ENCODE measurements around the gene CEP76. TPM values are rescaled to one million over a fixed set of nuclear protein-coding genes. Genes with fewer than 3 reads are reported as not detected.

Gene CEP76
- total and polyA plus RNA-seq, 2 experiments from 2014 or later = 11.2 to 25.9 TPM

- ATAC-seq (no peak), DNase-seq (ENCODE audit: low spot score) (no peak)
- peaks cover 23% of the 10 kb centered on the region for H3K4me1 Mint-ChIP-seq
- Histone ChIP-seq H3K4me3 (peak overlapping the region; percentile 81), H3K79me2 (replicated peaks; ENCODE audit: insufficient read depth) (peaks cover 60% of the 10 kb centered on the region), H3K36me3 (ENCODE audit: insufficient read depth) (peaks cover 17% of the 10 kb centered on the region; the same call in 1 of the 2 replicates), H2AFZ (no peak overlapping the region), H3K27ac (ENCODE audit: low read depth) (no peak overlapping the region), H3F3A (replicated peaks; ENCODE audit: low read depth) (peaks cover 11% of the 10 kb centered on the region; the same call in 1 of the 2 replicates), H3K27me3 (ENCODE audit: insufficient read depth) (no peaks in the 10 kb centered on the region), H3K4me2 (peak overlapping the region; percentile 93), H3K4me1 (ENCODE audit: insufficient read depth) (peaks cover 13% of the 10 kb centered on the region; the same call in 1 of the 2 replicates), H4K20me1 (replicated peaks; ENCODE audit: insufficient read depth) (peaks cover 13% of the 10 kb centered on the region; the same call in 1 of the 2 replicates), H3K9me2 (ENCODE audit: insufficient read depth) (no peaks in the 10 kb centered on the region)
- H3K4me3 Mint-ChIP-seq = peak overlapping the region; percentile 95
- peaks cover 6% of the 10 kb centered on the region; the same call in 1 of the 3 replicates for H3K9me3 Mint-ChIP-seq
- H3K36me3 Mint-ChIP-seq (ENCODE audit: low read depth) = peaks cover 28% of the 10 kb centered on the region
- peaks cover 8% of the 10 kb centered on the region for H3K27me3 Mint-ChIP-seq (ENCODE audit: insufficient read depth, low read depth, poor library complexity)
- H3K27ac Mint-ChIP-seq = no peak overlapping the region
- no peak for TF ChIP-seq ETS1 (IDR thresholded peaks at IDR 0.05)
Measured at GRCh38 chr18:12701161-12701560, 1.4 kb downstream of the CEP76 start.

- peaks cover 13% of the 10 kb centered on the region; the same call in 1 of the 2 replicates for H3K4me1 ChIP-seq (ENCODE audit: insufficient read depth)
- Mint-ChIP-seq H3K36me3 (ENCODE audit: low read depth) (peaks cover 30% of the 10 kb centered on the region), H3K9me3 (peaks cover 6% of the 10 kb centered on the region; the same call in 1 of the 3 replicates), H3K4me3 (no peak overlapping the region), H3K27me3 (ENCODE audit: insufficient read depth, low read depth, poor library complexity) (peaks cover 8% of the 10 kb centered on the region), H3K27ac (no peak overlapping the region), H3K4me1 (peaks cover 22% of the 10 kb centered on the region)
- no peak for ATAC-seq
- peaks cover 46% of the 10 kb centered on the region for H3K79me2 ChIP-seq (replicated peaks; ENCODE audit: insufficient read depth)
- H3K4me3 ChIP-seq = no peak overlapping the region
- H3F3A ChIP-seq (replicated peaks; ENCODE audit: low read depth) = peaks cover 11% of the 10 kb centered on the region; the same call in 1 of the 2 replicates
- peaks cover 17% of the 10 kb centered on the region; the same call in 1 of the 2 replicates for H3K36me3 ChIP-seq (ENCODE audit: insufficient read depth)
- DNase-seq (ENCODE audit: low spot score) = no peak
- H2AFZ ChIP-seq = no peak overlapping the region
- no peaks in the 10 kb centered on the region for H3K27me3 ChIP-seq (ENCODE audit: insufficient read depth)
- no peaks in the 10 kb centered on the region for H3K9me2 ChIP-seq (ENCODE audit: insufficient read depth)
- peaks cover 7% of the 10 kb centered on the region; the same call in 1 of the 2 replicates for H4K20me1 ChIP-seq (replicated peaks; ENCODE audit: insufficient read depth)
- no peak overlapping the region for H3K4me2 ChIP-seq
- H3K27ac ChIP-seq (ENCODE audit: low read depth) = no peak overlapping the region
- TF ChIP-seq CREB1 (CRISPR knock-in tag; IDR thresholded peaks at IDR 0.05; ENCODE audit: low read depth) = no peak
- TF ChIP-seq STAT1 (IDR thresholded peaks at IDR 0.05; ENCODE audit: unreplicated experiment) = no peak
- no peak for TF ChIP-seq ETS1 (IDR thresholded peaks at IDR 0.05)
- no peak for TF ChIP-seq EZH2 (IDR thresholded peaks at IDR 0.05; ENCODE audit: low read depth, unreplicated experiment)
- no peak for TF ChIP-seq NANOG (IDR thresholded peaks at IDR 0.05; ENCODE audit: borderline replicate concordance)
- TF ChIP-seq CTCF (conservative IDR thresholded peaks at IDR 0.05; ENCODE audit: low read depth in 2 of 2) = no peak
- TF ChIP-seq, protein P1, sequence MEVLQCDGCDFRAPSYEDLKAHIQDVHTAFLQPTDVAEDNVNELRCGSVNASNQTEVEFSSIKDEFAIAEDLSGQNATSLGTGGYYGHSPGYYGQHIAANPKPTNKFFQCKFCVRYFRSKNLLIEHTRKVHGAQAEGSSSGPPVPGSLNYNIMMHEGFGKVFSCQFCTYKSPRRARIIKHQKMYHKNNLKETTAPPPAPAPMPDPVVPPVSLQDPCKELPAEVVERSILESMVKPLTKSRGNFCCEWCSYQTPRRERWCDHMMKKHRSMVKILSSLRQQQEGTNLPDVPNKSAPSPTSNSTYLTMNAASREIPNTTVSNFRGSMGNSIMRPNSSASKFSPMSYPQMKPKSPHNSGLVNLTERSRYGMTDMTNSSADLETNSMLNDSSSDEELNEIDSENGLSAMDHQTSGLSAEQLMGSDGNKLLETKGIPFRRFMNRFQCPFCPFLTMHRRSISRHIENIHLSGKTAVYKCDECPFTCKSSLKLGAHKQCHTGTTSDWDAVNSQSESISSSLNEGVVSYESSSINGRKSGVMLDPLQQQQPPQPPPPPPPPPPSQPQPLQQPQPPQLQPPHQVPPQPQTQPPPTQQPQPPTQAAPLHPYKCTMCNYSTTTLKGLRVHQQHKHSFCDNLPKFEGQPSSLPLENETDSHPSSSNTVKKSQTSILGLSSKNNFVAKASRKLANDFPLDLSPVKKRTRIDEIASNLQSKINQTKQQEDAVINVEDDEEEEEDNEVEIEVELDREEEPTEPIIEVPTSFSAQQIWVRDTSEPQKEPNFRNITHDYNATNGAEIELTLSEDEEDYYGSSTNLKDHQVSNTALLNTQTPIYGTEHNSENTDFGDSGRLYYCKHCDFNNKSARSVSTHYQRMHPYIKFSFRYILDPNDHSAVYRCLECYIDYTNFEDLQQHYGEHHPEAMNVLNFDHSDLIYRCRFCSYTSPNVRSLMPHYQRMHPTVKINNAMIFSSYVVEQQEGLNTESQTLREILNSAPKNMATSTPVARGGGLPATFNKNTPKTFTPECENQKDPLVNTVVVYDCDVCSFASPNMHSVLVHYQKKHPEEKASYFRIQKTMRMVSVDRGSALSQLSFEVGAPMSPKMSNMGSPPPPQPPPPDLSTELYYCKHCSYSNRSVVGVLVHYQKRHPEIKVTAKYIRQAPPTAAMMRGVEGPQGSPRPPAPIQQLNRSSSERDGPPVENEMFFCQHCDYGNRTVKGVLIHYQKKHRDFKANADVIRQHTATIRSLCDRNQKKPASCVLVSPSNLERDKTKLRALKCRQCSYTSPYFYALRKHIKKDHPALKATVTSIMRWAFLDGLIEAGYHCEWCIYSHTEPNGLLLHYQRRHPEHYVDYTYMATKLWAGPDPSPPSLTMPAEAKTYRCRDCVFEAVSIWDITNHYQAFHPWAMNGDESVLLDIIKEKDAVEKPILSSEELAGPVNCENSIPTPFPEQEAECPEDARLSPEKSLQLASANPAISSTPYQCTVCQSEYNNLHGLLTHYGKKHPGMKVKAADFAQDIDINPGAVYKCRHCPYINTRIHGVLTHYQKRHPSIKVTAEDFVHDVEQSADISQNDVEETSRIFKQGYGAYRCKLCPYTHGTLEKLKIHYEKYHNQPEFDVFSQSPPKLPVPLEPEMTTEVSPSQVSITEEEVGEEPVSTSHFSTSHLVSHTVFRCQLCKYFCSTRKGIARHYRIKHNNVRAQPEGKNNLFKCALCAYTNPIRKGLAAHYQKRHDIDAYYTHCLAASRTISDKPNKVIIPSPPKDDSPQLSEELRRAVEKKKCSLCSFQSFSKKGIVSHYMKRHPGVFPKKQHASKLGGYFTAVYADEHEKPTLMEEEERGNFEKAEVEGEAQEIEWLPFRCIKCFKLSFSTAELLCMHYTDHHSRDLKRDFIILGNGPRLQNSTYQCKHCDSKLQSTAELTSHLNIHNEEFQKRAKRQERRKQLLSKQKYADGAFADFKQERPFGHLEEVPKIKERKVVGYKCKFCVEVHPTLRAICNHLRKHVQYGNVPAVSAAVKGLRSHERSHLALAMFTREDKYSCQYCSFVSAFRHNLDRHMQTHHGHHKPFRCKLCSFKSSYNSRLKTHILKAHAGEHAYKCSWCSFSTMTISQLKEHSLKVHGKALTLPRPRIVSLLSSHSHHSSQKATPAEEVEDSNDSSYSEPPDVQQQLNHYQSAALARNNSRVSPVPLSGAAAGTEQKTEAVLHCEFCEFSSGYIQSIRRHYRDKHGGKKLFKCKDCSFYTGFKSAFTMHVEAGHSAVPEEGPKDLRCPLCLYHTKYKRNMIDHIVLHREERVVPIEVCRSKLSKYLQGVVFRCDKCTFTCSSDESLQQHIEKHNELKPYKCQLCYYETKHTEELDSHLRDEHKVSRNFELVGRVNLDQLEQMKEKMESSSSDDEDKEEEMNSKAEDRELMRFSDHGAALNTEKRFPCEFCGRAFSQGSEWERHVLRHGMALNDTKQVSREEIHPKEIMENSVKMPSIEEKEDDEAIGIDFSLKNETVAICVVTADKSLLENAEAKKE (CRISPR knock-in tag; IDR thresholded peaks at IDR 0.05) = no peak
- TF ChIP-seq JUNB (IDR thresholded peaks at IDR 0.05; ENCODE audit: unreplicated experiment) = no peak
Measured at GRCh38 chr18:12699747-12700146, 2.8 kb downstream of the CEP76 start.
